GM12865 (cell line): ENCODE measurements around the gene KLHL40.

ENCODE experiments used
- DNase-seq: peaks from one replicate; pipeline ENCODE4 v3.0.0; 2010; ENCODE audit warnings: low read depth
- H3K4me3 ChIP-seq: 2 replicates; pipeline ENCODE4 v1.5.1; 2011; ENCODE audit warnings: mild to moderate bottlenecking, low read depth, low read length, control low read depth
- TF ChIP-seq, protein P1 (sequence below): IDR thresholded peaks from 2 replicates; pipeline ENCODE4 v1.5.1; 2011; ENCODE audit warnings: low read length, control low read depth, low read depth, inconsistent platforms; ENCODE audit not compliant: insufficient read depth; ENCODE audit errors: missing control alignments

The KLHL40 gene

DNA sequence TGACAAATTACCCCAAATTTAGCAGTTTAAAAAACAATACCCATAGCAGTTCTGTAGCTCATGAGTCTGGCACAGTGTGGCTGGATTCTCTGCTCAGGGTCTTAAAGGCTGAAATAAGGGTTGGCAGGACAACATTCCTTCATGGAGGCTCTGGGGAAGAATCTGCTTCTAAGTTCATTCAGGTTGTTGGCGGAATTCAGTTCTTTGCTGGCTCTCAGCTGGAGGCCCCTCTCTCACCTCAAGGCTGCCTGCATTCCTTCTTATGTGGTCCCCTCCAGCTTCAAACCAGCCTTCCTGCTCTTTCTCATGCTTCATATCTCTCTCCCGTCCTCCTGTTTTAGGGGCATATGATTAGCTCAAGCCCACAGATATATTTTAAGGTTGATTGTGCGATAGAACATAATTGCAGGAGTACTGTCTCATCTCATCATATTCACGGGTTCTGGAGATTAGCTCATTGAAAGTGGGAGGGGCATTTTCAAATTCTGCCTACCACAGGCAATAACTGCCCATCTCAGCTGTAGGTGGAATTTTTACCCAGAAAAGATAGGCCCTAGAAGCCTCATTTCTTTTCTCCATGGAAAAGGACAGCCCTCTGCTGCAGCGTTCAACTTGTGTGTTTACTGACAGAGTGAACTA is 37.4 kb upstream of the KLHL40 start:
- no peak for DNase-seq
- H3K4me3 ChIP-seq, result no peak overlapping the region
- TF ChIP-seq, protein P1, sequence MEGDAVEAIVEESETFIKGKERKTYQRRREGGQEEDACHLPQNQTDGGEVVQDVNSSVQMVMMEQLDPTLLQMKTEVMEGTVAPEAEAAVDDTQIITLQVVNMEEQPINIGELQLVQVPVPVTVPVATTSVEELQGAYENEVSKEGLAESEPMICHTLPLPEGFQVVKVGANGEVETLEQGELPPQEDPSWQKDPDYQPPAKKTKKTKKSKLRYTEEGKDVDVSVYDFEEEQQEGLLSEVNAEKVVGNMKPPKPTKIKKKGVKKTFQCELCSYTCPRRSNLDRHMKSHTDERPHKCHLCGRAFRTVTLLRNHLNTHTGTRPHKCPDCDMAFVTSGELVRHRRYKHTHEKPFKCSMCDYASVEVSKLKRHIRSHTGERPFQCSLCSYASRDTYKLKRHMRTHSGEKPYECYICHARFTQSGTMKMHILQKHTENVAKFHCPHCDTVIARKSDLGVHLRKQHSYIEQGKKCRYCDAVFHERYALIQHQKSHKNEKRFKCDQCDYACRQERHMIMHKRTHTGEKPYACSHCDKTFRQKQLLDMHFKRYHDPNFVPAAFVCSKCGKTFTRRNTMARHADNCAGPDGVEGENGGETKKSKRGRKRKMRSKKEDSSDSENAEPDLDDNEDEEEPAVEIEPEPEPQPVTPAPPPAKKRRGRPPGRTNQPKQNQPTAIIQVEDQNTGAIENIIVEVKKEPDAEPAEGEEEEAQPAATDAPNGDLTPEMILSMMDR, result no peak

DNA sequence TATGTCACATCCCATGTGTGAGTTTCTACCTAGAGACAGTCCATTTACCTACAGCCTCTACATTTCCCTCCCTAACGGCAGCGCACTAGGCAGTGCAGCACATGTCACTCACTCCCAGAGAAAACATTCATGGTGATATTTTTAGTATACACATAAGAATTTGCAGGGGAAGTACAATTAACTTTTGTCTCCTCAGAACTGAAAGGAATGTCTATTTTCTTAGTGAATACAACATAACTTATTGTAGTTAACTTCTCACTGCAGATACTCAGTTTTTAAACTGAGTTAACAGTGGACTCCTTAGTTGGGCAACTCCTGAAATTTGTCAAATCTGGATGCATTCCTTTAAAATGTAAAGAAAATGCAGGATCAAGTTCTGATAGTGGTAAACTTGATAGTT is 36.3 kb upstream of the KLHL40 start:
- DNase-seq, result no peak
- TF ChIP-seq, protein P1, result no peak

DNA sequence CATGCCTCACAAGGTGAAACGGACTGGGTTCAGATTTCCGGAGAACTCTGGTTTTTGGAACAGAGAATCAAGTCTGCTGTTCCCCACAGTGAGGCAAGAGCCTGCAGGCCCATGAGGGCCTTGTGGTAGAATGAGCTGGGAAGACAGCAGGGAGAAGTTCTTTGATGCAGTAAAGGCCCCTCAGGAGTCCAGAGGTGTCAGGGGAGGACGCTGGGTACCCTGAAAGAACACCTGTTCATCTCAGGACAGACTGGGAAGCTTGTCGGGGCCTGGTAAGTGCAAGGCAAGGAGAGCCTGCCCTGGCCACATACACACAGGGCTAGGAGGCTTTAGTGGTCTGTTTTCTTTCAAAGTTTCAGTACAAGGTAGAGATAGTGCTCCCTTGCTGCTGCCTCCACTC is 35.6 kb upstream of the KLHL40 start:
- no peak for DNase-seq
- no peak overlapping the region for H3K4me3 ChIP-seq
- TF ChIP-seq, protein P1, result no peak

More for the DNA sequence above, 36.3 kb upstream of the KLHL40 start:
- no peak overlapping the region for H3K4me3 ChIP-seq

DNA sequence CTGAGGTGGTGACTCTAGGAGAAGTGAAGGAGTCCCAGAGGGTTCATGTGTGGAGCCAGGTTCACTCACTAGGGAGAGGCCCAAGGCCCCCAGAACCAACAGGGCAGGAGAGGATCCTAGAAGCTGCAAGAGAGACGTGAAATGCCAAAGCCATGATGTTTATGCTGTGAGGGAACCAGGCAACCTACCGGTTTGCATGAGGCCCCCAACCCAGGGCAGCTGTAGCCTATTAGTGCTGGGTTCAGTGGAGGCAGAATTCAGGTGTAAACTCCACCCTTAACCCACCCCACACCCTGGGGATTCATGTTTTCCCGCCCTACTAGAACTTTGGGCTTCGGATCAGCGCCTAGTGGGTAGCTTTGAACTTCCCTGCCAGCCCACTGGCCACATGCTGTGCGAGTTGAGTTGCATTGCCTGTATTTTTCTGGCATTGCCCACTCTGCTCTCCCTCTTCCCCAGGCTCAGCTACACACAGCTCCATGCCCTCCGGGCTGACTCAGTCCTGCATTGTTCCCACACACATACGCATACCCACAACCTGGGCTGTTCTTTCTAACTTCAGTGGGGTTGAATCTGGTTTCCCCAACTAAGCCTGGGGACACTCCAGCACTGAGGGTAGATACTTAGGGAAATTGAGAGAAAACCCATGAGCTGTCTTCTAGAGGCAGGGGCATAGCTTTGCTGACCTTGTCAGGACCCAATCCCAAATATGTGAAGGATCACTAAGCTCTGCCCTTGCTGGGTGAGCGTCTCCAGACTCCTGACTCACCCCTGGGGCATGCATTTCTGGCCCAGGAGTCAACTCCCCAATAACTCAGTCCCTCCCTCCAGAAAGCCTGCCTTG is 33.9 kb upstream of the KLHL40 start:
- no peak overlapping the region for H3K4me3 ChIP-seq
- DNase-seq, result no peak
- TF ChIP-seq, protein P1, result no peak

DNA sequence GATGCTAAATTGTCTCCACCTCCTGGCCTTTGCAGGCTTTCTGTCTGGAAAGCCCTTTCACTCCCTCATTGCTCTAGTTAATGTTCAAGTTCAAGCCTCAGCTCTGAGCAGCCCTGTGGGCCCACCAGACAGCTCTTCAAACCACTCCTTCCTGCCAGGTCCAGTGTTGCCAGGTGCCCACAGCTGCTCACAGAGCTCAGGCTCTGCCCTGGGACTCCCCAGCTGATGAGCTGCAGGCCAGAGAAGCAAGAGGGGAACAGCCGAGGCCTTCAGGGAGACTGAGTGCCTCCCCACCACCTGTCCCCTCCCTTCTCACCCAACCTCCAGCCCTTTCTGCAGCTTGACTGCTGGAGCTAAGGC is 33.1 kb upstream of the KLHL40 start:
- DNase-seq, result no peak
- TF ChIP-seq, protein P1, result no peak
- no peak overlapping the region for H3K4me3 ChIP-seq

DNA sequence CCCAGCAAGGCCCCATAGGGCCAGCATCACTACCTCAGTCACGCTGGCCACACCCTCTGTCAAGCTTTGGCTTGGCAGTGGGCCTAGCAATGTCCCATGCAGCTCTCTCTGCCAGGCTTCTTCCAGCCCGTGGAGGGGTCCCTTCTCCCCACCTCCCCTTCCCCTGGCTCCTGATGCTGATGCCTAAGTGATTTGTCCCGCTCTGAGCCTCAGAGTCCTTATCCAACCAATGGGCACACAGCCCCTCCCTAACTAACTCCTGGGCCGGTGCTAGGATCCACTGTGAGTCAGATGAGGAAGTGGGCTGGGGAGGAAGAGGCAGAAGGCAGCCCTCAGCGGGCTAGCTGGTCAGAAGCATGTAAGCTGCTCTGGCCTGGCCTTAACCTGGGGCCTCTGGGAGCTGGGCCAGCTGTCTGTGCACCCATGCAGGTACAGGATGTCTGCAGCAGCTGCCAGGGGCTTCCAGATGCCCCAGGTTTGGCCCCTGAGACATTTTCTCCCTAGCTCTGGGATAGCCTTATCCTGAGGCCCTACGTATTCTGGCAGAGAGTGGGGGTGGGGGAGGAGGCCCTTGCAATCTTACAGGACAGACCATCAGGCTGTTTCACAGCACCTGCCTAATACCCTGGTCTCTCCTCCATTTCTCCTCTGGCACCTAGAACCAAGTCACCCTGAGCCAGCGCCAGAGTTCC is 32.6 kb upstream of the KLHL40 start:
- peak; percentile 54 for DNase-seq
- no peak overlapping the region for H3K4me3 ChIP-seq
- TF ChIP-seq, protein P1, result no peak
